SK-N-SH (cell line): ENCODE measurements around the gene WTIP.

Experiments used
- CTCF ChIP-seq: fragments of 200-600 bp; sonication (generic); IDR thresholded peaks from 2 replicates; pipeline ENCODE4 v1.6.1; 2017; ENCODE audit warnings: antibody characterized with exemption, mild to moderate bottlenecking, moderate library complexity
- EP300 ChIP-seq, 2 experiments: IDR thresholded peaks; 2 replicates each; pipeline versions ENCODE4 v1.4.0 to v1.6.1; 2012; ENCODE audit warnings: borderline replicate concordance in 1 of 2, low read depth in 1 of 2, low read length in 1 of 2
- EZH2phosphoT487 ChIP-seq: fragments of 200-600 bp; sonication (generic); IDR thresholded peaks from 2 replicates; pipeline ENCODE4 v1.6.1; 2017; ENCODE audit warnings: low read depth, mixed run types, mild to moderate bottlenecking, antibody characterized with exemption, moderate library complexity, borderline replicate concordance
- MAX ChIP-seq: IDR thresholded peaks from 2 replicates; pipeline ENCODE4 v1.4.0; 2012; ENCODE audit warnings: low read depth
- RAD21 ChIP-seq: IDR thresholded peaks from 2 replicates; pipeline ENCODE4 v1.6.1; 2012; ENCODE audit warnings: mild to moderate bottlenecking, low read length
- RFX5 ChIP-seq: IDR thresholded peaks from 2 replicates; pipeline ENCODE4 v1.6.1; 2012; ENCODE audit warnings: mild to moderate bottlenecking, improper control_type of control experiment, low read length
- RXRA ChIP-seq: IDR thresholded peaks from 2 replicates; pipeline ENCODE4 v1.4.0; 2012; ENCODE audit warnings: low read depth, mild to moderate bottlenecking, borderline replicate concordance
- SMC3 ChIP-seq: IDR thresholded peaks from 2 replicates; pipeline ENCODE4 v1.6.1; 2012; ENCODE audit warnings: low read depth, low read length, improper control_type of control experiment
- TAF1 ChIP-seq: IDR thresholded peaks from 2 replicates; pipeline ENCODE4 v1.6.1; 2012; ENCODE audit warnings: low read depth, mild to moderate bottlenecking, low read length, moderate library complexity, borderline replicate concordance
- TEAD4 ChIP-seq: IDR thresholded peaks from 2 replicates; pipeline ENCODE4 v1.4.0; 2012; ENCODE audit warnings: mild to moderate bottlenecking, borderline replicate concordance; ENCODE audit not compliant: insufficient read depth
- YY1 ChIP-seq: IDR thresholded peaks from 2 replicates; pipeline ENCODE4 v1.4.0; 2012; ENCODE audit warnings: low read depth, mild to moderate bottlenecking

GRCh38 chr19:34493038-34493648, 11.6 kb downstream of the WTIP start:
- no peak for TF ChIP-seq YY1
- no peak for TF ChIP-seq CTCF
- no peak for TF ChIP-seq SMC3
- TF ChIP-seq EZH2phosphoT487 = no peak
- TF ChIP-seq RAD21 = no peak
- no peak for TF ChIP-seq RFX5
- TF ChIP-seq TEAD4 = no peak
- TF ChIP-seq RXRA = no peak
- TF ChIP-seq TAF1 = no peak
- TF ChIP-seq EP300 (IDR thresholded peaks at IDR 0.05; ENCODE audit: borderline replicate concordance in 1 of 2, low read depth in 1 of 2, low read length in 1 of 2) = no peak
- TF ChIP-seq MAX = no peak
